ENCODE measurements around the gene DLX4. TPM values are rescaled to one million over a fixed set of nuclear protein-coding genes. Genes with fewer than 3 reads are reported as not detected.

The DLX4 gene
- total RNA-seq, 1 experiment from 2014 or later, result 2.5 TPM

DNA sequence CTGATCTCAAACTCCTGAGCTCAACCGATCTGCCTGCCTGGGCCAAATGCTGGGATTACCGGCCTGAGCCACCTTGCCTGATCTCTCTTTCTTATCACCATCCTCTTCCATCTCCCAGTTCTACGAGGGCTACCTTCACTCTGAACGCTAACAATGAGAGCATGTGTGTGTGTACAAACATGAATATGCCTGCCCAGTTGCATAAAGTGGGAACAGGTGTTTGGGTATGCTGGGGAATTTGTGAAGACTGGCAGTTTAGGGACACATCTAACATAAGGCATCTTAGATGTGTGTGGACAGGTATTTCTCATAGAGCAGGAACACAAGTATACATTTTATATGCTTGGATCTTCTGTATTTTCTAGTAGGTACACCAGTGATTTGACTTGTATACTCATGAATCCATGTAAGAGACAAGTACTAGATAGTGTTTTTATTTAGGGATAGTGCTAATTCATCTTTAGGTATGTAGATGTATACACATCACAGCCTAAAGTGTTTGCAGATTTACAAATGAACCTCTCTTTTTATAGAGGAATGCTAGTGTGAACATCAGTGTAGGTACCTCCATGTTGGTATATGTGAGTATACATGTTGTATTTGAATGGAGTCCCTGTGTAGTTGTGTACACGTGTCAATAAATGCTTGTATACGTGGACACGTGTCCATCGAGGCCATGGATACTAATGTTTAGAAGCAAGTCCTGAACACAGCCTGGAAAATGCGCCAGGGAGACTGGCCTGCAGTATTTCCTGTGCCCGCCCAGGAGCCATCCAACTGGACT is 1.2 kb upstream of the DLX4 start:
- Histone ChIP-seq H3K4me1 (ENCODE audit: insufficient read depth, low read length) (no peaks in the 10 kb centered on the region), H3K23me2 (ENCODE audit: insufficient read length, low read depth, low read length, poor library complexity, severe bottlenecking) (peaks cover 21% of the 10 kb centered on the region)
- H3K4me1 Mint-ChIP-seq, result peaks cover 39 to 59% of the 10 kb centered on the region in 2 experiments

More for the DNA sequence above, 1.2 kb upstream of the DLX4 start:
- Mint-ChIP-seq H3K27ac (no peak overlapping the region), H3K36me3 (ENCODE audit: insufficient read depth in 1 of 3, low read depth in 3 of 3) (no peaks in the 10 kb centered on the region; a peak in 2 of 7 replicates), H3K4me3 (peak overlapping the region; percentile 53 to 78), H3K27me3 (ENCODE audit: low read depth) (peaks cover 98% of the 10 kb centered on the region), H3K9me3 (peaks cover 0 to 15% of the 10 kb centered on the region in 2 experiments; a peak in 3 of 5 replicates)
- no peak overlapping the region for H2BK5ac ChIP-seq (ENCODE audit: insufficient read length, low read length)
- TF ChIP-seq, protein P1, sequence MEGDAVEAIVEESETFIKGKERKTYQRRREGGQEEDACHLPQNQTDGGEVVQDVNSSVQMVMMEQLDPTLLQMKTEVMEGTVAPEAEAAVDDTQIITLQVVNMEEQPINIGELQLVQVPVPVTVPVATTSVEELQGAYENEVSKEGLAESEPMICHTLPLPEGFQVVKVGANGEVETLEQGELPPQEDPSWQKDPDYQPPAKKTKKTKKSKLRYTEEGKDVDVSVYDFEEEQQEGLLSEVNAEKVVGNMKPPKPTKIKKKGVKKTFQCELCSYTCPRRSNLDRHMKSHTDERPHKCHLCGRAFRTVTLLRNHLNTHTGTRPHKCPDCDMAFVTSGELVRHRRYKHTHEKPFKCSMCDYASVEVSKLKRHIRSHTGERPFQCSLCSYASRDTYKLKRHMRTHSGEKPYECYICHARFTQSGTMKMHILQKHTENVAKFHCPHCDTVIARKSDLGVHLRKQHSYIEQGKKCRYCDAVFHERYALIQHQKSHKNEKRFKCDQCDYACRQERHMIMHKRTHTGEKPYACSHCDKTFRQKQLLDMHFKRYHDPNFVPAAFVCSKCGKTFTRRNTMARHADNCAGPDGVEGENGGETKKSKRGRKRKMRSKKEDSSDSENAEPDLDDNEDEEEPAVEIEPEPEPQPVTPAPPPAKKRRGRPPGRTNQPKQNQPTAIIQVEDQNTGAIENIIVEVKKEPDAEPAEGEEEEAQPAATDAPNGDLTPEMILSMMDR (conservative IDR thresholded peaks at IDR 0.05), result no peak
- H2BK120ac ChIP-seq (ENCODE audit: low read depth, low read length, poor library complexity, severe bottlenecking), result no peak overlapping the region
- no peak overlapping the region for H2AK5ac ChIP-seq (ENCODE audit: insufficient read length, low read length)
- H3K9me3 ChIP-seq (ENCODE audit: control insufficient read depth, low read depth, low read length), result no peaks in the 10 kb centered on the region
- no peak overlapping the region for H2BK12ac ChIP-seq (ENCODE audit: insufficient read length, low read depth, low read length)
- no peak for DNase-seq
- no peak overlapping the region for H2BK20ac ChIP-seq (ENCODE audit: low read depth, low read length, poor library complexity, severe bottlenecking)
- no peaks in the 10 kb centered on the region for H3K79me1 ChIP-seq (ENCODE audit: insufficient read depth, low read depth, low read length, poor library complexity, severe bottlenecking)
- H2BK15ac ChIP-seq (ENCODE audit: low read depth, low read length), result no peak overlapping the region
- no peak overlapping the region for H3K14ac ChIP-seq (ENCODE audit: insufficient read depth, low read length)
- H3K9ac ChIP-seq (ENCODE audit: extremely low read depth, insufficient read length, low read length), result no peak overlapping the region
- H4K8ac ChIP-seq (replicated peaks; ENCODE audit: insufficient read length, low read depth, low read length), result no peak overlapping the region
- no peak overlapping the region for H3K23ac ChIP-seq (ENCODE audit: insufficient read length, low read depth, low read length)
- peak overlapping the region; percentile 72 for H3K4me2 ChIP-seq (ENCODE audit: insufficient read depth, insufficient read length, low read length)
- no peaks in the 10 kb centered on the region for H3K79me2 ChIP-seq (ENCODE audit: insufficient read depth, low read length)
- H4K5ac ChIP-seq (ENCODE audit: insufficient read length, low read depth, low read length), result no peak overlapping the region
- H3T11ph ChIP-seq (ENCODE audit: low read length), result no peak overlapping the region
- H3K56ac ChIP-seq (ENCODE audit: insufficient read length, low read depth, low read length), result no peak overlapping the region
- H3K4ac ChIP-seq (ENCODE audit: low read depth, low read length), result no peak overlapping the region
- no peaks in the 10 kb centered on the region for H4K20me1 ChIP-seq (ENCODE audit: control insufficient read depth, insufficient read depth, insufficient read length)
- H3K27me3 ChIP-seq (ENCODE audit: insufficient read depth, low read length), result peaks cover 92% of the 10 kb centered on the region
- H4K91ac ChIP-seq (ENCODE audit: insufficient read length, low read depth, low read length), result no peak overlapping the region
- no peak overlapping the region for H3K27ac ChIP-seq (ENCODE audit: insufficient read length, low read depth, low read length)
- no peak overlapping the region for H2AFZ ChIP-seq (ENCODE audit: low read length)
- no peak overlapping the region for H3K18ac ChIP-seq (ENCODE audit: insufficient read length, low read depth, low read length)
- no CpG with 5 or more reads among the region's 10 CpGs for WGBS (ENCODE audit: extremely low coverage, insufficient read length, low lambda C conversion rate)

Measured in H9 (cell line).